Activated CD8-positive, alpha-beta memory T cell treated with anti-CD3 and anti-CD28 coated beads, Interleukin-2, amount 50 U/mL, for 24 hours (primary cell): ENCODE data around the gene PP2D1.
"Not testable (repeated sequence)": the region's sequence is repeated elsewhere in the genome, so short reads cannot be mapped to it uniquely, and the experiment has no call there.

Source experiments
- DNase-seq: peaks from one replicate; pipeline ENCODE4 v3.0.0-alpha.2; 2020; ENCODE audit errors: extremely low read depth

PP2D1 gene

DNA sequence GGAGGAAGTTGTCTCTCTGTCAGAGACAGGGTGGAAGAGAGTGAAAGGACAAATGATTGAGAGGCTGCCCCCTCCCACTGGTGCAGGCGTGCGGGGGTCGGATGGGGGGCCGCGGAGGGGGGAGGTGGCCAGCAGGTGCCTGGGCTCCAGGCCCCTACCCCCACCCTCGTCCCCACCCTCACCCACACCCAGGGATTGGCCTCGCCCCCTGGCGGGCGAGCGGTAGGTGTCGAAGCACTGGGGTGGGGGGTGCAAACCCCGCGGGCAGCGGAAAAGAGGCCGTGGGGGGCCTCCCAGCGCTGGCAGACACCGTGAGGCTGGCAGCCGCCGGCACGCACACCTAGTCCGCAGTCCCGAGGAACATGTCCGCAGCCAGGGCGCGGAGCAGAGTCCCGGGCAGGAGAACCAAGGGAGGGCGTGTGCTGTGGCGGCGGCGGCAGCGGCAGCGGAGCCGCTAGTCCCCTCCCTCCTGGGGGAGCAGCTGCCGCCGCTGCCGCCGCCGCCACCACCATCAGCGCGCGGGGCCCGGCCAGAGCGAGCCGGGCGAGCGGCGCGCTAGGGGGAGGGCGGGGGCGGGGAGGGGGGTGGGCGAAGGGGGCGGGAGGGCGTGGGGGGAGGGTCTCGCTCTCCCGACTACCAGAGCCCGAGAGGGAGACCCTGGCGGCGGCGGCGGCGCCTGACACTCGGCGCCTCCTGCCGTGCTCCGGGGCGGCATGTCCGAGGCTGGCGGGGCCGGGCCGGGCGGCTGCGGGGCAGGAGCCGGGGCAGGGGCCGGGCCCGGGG is 27.9 kb upstream of the PP2D1 start, which contains the start of gene KAT2B:
Gene KAT2B, plus strand, starts transcription at position 682 of the 783 bp plus-strand sequence. Its CDS starts 32 bp downstream, at position 714.
- DNase-seq, result no peak

DNA sequence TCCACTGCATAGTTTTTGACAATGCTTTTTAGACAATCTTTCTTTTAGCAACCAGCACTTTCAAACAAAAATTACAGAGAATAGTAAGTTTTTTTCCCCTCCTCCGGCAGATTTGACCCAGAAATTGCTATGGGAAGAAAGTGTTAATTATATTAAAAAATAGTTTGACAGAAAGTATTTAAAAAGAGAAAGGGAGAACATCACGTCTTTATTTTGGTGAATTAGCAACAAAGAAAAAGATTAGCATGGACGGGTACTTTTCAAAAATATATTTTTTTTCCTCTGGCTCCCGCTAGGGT is 27.4 kb upstream of the PP2D1 start:
- no peak for DNase-seq

DNA sequence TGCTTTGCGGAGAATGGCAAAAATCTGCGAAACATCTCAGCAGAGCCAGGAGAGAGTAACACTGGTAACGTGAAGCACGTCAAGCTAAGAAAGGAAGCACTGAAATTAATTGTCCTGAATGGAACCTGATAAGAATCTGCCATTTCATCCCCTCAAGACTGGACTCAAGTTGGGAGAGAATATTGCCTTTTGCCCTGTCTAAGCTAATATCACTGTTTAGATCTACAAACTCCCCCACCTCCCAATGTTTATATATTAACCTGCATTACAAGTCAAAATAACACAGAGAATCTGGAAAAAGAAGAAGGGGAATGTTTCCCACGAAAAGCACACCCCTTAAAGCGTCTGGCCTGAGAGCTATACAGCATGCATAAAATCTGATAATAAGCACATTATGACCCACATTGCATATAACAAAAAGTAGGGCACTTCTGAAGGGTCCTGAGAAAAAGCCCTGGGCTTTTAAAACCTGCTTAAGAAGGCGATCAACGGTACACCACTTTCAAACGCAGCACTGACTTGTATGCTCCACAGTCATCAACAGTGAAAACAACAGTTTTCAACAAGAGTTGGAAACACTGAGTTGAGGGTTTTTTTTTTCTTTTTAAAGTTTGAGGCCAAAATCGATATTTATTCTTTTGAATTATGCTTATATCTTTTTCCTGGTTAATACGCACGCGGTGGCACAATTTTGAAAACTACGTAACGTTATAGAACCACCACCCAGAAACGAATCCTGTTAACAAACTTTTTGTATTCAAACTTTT is 26.8 kb upstream of the PP2D1 start:
- DNase-seq, result no peak

DNA sequence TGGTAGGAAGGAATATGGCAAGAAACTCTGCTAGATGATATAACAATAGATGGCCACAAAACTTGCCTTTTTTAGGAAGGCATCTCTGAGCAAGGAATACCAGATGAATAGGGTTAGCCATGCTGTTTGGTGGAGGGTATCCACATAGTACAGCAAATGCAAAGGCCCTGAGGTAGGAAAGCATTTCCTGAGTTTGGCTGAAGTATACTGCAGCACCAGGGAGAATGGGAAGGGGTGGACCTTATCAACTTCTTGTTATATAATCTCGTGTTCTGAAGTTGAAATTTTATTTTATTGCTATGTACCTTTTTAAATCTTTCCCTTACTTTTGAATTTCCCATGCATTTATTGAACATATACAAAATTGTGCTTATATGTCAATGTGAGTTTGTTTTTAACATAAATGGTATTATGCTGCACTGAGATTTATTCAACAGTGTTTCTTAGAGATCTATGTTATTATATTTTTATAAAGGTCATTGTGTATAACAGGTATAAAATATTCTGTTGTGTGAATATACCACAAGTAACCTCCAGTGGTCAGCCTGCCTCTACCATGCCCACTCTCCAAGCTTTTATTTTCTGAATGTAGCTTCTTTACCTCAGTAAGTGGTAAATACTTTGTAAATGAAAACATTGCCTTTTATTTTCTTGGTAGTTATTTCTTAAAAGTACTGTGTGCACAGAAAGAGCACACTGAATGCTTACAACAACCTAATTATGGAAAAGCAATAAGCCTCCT is 25.4 kb upstream of the PP2D1 start:
- DNase-seq, result no peak

DNA sequence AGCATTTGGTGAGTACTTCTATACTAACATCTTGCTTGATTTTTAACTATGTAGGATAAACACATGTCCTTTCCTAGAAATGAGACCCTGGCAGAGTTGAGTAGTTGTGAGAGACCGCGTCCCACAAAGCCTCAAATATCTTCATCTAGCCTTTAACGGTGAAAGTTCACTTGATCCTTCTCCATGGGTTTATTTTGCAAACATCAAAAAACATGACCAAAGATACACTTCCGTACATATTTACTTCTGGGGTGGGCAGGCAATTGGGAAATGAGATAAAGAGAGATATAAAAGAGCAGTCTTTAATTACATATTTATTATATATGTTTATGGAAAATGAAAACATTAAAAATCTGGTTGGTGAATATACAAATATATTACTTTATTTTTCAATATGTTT is 23.0 kb upstream of the PP2D1 start:
- no peak for DNase-seq

DNA sequence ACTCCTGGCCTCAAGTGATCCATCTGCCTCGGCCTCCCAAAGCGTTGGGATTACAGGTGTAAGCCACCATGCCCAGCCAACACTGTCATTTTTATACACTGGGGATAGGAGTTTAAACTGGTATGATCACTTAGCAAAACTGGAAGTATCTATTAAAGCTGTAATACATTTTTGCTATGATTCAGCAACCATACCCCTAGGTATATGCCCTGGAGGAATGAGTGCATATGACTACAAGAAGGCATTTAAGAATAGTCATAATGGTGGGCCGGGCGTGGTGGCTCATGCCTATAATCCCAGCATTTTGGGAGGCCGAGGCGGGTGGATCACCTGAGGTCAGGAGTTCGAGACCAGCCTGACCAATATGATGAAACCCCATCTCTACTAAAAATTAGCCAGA is 19.9 kb upstream of the PP2D1 start:
- not testable (repeated sequence) for DNase-seq

DNA sequence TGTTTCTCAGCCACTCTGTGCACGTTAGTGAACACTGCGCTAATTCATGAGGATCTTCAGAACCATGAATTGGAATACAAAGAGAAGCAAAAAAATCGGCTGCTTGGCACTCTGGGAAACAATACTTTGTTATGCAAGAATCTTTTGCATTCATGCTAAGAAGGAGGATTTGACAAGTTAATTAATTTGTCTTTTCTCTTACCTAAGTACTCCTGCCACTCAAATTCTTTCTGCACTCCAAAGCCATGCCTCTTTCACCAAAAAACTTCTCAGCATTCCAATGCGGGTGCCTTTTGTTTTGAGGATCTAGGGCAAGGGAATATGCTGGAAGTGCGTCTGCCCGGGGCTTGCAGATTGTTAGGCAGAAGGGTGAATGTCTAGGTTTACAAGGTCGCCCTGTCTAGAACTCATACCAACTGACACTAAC is 16.9 kb upstream of the PP2D1 start:
- DNase-seq, result no peak

DNA sequence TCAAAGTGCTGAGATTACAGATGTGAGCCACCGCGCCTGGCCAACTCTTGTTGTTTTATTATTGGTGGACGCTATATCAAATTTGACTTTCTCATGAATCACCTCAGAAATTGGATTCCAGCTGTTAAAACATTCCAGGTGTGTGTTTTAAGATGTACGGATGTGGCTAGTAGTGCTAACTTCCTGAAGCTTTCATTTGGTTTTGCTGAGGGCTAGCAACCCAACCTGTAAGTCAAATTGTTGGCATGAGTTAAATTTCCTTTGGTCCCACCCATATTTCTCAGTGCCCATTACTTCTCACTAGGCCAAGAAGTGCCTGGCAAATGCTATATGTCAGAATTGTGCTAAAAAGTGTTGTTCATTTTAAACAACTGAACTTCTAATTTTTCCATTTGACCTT is 15.1 kb upstream of the PP2D1 start:
- DNase-seq, result no peak

DNA sequence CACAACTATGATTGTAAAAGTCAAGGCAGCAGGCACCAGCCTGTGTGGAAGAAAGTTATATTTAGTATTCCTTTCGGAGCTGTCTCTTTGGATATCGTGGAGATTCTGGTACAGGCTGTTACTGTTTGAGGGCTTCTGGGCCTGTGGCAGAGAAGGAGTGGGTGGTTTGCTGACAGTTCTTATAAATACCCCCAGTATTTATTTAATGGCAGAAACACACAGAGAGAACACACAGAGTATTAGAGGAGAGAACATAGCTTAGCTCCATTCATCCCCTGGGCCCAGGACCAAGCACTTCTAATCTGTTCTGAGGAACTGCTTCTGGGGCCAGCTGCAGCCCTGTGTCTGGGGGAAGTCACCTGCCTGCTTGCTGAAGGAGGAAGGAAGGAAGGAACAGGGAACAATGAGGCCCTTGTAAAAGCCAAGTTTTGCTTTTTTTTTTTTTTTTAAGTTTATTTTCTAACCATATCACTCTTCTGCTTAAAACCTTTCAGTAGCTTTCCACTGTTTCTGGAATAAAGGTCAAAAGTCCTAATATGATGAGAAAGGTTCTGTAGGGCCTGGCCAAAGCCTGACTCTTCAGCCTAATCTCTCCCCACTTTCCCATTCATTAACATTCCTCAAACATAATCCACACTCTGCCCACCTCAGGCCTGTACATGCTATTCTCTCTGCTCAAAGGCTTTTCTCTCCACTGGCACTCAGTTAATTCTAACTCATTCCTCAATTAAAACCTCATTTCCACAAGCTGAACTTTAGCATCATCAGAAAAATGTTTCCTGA is 11.8 kb upstream of the PP2D1 start:
- DNase-seq, result no peak

DNA sequence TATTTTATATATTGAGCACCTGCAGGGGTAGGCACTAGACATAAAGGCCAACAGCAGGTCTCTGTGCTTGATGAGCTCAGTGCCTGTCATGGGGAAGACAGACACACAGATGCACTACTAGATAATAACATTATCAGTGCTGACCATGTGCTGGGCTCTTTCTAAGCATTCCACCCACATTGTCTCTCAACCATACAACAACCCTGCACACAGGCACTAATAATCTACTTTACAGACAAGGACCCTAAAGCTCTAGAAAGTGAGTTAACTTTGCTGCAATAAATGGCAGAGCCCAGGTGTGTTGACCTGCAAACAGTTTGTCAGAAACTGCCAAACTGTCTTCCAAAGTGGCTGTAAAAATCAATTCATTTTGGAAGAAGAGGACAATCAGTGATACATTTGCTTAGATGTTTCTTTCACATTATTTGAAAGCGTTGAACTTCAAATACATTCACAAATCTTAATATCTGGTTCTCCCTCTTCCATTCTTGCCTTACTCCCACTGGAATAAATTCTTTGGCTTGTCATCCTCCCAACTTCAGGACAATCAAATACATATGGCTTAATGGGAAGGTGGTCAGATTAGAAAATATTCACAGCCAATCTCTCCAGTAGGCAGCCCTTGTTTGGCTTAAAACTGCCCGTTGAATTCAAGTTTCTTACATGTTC is 11.0 kb upstream of the PP2D1 start:
- DNase-seq, result no peak

DNA sequence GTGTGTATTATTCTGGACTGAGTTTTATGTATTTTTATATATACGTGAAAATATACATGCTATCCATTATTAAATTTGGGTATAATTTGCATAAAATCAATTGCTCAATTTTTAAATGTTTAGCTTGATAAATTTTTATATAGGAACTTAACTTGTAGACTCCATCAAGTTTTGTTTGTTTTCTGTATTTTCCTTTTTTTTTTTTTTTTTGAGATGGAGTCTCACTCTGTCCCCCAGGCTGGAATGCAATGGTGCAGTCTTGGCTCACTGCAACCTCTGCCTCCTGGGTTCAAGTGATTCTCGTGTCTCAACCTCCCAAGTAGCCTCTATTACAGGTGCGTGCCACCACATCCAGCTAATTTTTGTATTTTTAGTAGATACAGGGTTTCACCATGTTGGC is 4.0 kb upstream of the PP2D1 start:
- not testable (repeated sequence) for DNase-seq

DNA sequence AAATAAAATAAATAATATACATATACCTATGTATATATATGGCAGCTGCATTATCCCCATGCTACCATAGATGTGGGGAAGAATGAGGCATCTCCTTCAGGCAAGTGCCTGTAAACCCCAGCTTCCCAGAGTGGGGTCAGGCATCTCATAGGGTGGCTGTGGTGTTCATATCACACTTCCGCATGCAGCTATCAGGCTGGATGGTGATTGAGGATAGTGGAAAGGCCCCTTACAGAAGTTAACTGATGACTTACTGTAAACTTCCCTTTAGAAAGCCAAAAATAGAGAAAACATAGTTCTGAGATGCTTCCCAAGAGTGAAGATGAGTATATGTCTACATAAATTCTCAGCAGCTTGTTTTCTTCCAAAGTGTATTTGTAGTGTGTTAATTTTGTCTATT is 3.5 kb upstream of the PP2D1 start:
- no peak for DNase-seq

DNA sequence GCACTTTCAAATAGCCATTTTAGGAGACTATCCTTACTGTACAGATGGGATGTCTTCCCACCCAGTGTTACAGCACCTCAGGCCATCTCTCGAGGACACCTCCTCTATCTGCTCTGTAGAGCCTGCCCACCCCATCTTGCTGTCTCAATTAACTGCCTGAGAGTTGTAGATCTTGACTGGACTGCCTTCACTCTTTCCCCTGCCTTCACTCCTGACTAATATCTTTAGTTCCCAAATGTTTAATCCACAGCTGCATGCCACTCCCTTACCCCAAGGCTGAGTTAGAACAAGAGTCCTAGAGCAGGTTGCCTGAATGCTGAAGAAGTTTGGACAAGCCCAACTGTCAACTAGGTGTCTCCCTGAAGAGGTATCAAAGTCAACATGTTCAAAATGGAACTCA is 1.3 kb upstream of the PP2D1 start:
- DNase-seq, result no peak

DNA sequence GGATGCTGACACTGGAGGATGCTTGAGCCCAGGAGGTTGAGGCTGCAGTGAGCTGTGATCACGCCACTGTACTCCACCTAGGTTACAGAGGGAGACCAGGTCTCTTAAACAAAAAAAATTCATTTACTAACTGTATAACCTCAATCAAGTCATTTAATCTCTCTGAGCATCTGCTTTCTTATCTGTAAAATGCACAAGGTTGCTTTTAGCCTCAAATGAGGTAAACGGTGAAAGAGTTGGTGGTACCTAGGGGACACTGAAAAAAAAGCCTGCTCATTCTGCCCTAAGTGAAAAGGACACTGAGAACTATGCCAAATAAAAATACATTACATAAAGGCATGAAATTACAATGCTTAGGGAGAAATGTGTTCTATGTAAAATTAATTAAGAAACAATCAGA is 3.4 kb downstream of the PP2D1 start:
- DNase-seq, result no peak

DNA sequence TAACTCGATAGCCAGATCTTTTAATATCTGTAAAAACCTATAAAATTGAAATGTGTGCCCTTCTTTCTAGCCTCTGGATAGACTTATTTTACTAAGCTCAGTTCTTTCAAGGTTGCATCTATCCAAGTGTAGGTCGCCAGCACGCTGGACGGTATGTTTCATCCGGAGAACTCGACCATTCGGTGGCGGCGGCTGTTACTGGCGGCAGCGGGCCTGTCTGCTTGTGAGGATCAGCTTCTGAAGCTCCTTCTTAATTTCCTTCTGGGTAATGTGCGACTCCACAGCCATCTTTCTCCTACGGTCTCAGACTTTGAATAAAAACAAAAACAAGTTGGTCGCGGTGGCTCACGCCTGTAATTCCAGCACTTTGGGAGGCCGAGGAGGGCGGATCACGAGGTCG is 4.1 kb downstream of the PP2D1 start:
- DNase-seq, result no peak

DNA sequence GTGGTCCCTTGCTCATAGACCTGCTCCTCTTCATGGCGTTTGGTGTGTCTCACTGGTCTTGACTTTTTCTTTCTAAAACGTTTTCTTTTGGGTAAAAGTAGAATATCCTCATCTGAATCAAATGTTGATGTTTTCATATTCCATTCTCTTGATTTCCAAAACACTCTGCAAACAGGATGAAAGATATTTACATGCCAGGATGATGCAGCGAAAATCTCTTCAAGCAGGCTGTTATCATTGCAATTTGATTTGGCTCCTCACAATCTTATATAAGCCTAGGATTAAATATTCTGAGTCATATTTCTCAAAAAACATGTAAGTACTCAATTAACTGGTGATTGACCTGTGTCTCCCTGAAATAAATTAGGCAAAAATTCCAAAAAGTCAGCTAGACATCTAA is 10.1 kb downstream of the PP2D1 start:
- no peak for DNase-seq

DNA sequence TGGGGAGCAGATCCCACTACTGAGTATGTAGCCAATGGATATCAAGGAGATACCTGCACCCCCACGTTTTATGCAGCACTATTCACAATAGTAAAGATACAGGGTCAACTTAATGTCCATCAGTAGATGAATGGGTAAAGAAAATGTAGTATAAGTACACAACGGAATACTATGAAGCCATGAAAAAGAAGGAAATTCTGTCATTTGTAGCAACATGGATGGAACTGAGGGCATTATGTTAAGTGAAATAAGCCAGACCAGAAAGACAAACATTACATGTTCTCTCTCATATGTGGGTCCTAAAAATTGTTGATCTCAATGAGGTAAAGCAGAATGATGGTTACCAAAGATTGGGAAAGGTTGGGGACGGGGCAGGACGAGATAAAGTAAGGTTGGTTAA is 14.6 kb downstream of the PP2D1 start:
- DNase-seq, result no peak

DNA sequence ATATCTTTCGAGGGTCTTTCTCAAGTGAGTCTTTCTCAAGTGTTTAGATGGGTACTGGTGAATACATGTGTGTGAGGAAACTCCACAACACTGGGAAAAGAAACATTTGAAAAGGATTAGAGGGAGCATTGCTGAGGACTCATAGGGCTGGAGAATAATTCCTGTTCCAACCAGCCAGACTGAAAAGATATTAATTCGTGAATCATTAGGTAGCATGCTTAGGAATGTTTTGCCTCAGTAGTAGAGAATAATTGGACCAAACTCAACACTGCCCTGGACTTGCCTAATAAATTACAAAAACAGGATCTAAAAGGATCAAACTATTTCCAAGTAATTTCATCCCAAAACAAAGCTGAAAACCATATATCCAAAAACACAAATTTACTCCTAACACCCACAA is 17.3 kb downstream of the PP2D1 start:
- DNase-seq, result no peak

DNA sequence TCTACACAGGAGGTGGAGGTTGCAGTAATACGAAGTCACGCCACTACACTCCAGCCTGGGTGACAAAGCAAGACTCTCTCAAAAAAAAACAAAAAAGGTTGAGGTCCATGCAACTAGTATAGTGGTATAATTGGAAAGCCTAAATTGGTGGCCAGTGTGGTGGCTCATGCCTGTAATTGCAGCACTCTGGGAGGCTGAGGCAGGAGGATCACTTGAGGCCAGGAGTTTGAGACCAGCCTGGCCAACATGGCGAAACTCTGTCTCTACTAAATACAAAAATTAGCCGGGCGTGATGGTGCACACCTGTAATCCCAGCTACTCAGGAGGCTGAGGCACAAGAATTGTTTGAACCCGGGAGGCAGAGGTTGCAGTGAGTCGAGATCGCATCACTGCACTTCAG is 23.2 kb downstream of the PP2D1 start:
- not testable (repeated sequence) for DNase-seq

DNA sequence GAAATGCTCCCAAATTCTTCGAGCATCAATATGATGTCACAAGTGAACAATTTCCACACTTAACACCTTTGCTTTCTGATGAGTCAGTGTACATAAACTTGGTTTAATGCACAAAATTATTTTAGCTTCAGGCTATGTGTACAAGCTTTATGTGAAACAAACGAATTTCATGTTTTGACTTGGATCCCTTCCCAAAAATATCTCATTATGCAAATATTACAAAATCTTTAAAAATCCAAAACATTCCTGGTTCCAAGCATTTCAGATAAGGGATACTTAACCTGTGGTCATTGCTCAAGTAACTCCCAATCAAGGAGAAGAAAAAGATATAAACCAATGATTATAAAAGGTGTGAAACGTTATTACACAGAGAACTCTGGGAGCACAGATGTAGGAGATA is 40.0 kb downstream of the PP2D1 start:
- no peak for DNase-seq

DNA sequence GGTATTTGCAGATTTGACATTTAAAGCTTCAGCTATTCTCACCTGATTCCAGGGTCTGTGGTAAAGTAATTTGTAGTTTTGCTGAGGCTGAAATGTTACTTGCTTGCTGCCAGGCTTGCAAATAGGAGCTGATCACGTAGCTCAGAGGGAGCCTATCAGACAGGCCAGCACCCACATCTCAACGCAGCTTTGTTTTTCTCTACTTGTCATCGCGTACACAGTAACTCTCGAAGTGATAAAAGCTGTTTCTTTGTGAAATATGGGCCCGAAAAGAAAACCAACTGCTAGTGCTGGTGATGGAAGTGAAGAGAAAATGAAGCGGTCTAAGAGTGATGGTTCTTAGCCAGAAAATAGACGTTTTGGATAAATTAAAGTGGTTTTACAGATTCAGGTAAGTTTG is 41.7 kb downstream of the PP2D1 start:
- DNase-seq, result no peak
